Chondrocyte (in vitro differentiated cells): ENCODE data around the gene NDUFB10. TPM values are rescaled to one million over a fixed set of nuclear protein-coding genes. Genes with fewer than 3 reads are reported as not detected.
A peak's percentile ranks its signal among the peaks of the same experiment; 100 is the strongest.

Source experiments
- DNase-seq: peaks from one replicate; pipeline ENCODE4 v3.0.0; 2021; ENCODE audit warnings: mixed read lengths, low spot score
- H3K27ac Mint-ChIP-seq: one replicate; pipeline ENCODE4 v1.8.0; 2021; ENCODE audit warnings: mild to moderate bottlenecking, moderate library complexity, mixed read lengths; ENCODE audit not compliant: unreplicated experiment
- H3K27me3 Mint-ChIP-seq: 2 replicates; pipeline ENCODE4 v1.8.0; 2021; ENCODE audit warnings: low read depth, mixed read lengths
- H3K36me3 Mint-ChIP-seq: 2 replicates; pipeline ENCODE4 v1.8.0; 2021; ENCODE audit warnings: low read depth, mixed read lengths
- H3K4me1 Mint-ChIP-seq: 2 replicates; pipeline ENCODE4 v1.8.0; 2021; ENCODE audit warnings: low read depth, mild to moderate bottlenecking, mixed read lengths
- H3K4me3 Mint-ChIP-seq: one replicate; pipeline ENCODE4 v1.8.0; 2021; ENCODE audit warnings: mild to moderate bottlenecking, moderate library complexity, mixed read lengths; ENCODE audit not compliant: unreplicated experiment
- H3K9me3 Mint-ChIP-seq: 2 replicates; pipeline ENCODE4 v1.8.0; 2021; ENCODE audit warnings: low read depth, mixed read lengths
- CTCF ChIP-seq: fragments of 200-600 bp; sonication (generic); IDR thresholded peaks from 2 replicates; pipeline ENCODE4 v1.5.0; 2021; ENCODE audit warnings: antibody characterized with exemption, mild to moderate bottlenecking, moderate library complexity
- long read RNA-seq: library from polyadenylated mRNA; stranded (forward); transcript quantifications from one replicate; pipeline ENCODE4 v2.0.0, GENCODE V29; 2021
- total RNA-seq: library from RNA; stranded (reverse); gene quantifications from 3 replicates; pipeline ENCODE4 v1.2.1, GENCODE V29; 2021

The NDUFB10 gene
- 97.9 to 131 TPM (median 110 TPM) in 3 replicates for total RNA-seq
- long read RNA-seq, transcript NDUFB10-201 (4 exons, 705 nt): major isoform, 54 of 60 reads
- long read RNA-seq, partial matches to known transcripts: 2 of 60 reads
- long read RNA-seq, other reads (novel, unspliced or antisense): 1 of 60 reads

DNA sequence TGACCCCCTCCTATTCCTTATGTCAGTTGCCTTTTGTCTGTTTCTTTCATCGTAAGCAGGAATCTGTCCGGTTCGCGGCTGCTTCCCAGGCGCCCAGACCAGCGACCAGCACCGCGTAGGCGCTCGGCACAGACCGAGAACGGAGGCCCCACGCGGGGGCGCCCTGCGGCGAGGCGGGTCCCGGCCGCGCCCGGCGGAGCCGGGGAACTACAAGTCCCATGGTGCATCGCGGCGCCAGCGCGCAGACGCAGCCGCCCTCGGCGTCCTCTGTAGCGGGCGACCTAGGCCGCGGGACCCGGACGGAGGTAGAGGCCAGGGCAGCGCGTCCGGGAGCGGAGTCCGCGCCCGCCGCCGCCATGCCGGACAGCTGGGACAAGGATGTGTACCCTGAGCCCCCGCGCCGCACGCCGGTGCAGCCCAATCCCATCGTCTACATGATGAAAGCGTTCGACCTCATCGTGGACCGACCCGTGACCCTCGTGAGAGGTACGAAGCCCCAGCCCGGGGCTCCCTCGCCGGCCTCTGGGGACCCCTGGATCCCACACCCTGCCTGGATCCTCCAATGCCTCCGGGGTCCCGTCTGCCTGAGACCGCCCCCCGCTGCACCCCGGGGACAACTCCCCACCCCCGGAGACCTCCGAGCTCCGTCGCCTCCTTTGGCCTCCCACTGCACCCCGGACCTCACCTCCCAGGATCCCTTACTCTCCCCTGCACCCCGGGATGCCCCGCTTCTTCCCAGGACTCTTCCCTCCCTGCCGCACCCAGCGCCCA is at the start of gene NDUFB10:
TSS of gene NDUFB10 (plus strand) at position 270 of the 771 bp plus-strand sequence. CDS start at position 357, 87 bp downstream.
- Mint-ChIP-seq H3K36me3 (peaks cover 15% of the 10 kb centered on the region), H3K4me3 (peak within 1 kb of the TSS; percentile 97), H3K9me3 (no peaks in the 10 kb centered on the region), H3K27me3 (no peaks in the 10 kb centered on the region), H3K27ac (peak within 1 kb of the TSS; percentile 96), H3K4me1 (peaks cover 44% of the 10 kb centered on the region)
- peak; percentile 85 for DNase-seq
- peak; percentile 81 for TF ChIP-seq CTCF

DNA sequence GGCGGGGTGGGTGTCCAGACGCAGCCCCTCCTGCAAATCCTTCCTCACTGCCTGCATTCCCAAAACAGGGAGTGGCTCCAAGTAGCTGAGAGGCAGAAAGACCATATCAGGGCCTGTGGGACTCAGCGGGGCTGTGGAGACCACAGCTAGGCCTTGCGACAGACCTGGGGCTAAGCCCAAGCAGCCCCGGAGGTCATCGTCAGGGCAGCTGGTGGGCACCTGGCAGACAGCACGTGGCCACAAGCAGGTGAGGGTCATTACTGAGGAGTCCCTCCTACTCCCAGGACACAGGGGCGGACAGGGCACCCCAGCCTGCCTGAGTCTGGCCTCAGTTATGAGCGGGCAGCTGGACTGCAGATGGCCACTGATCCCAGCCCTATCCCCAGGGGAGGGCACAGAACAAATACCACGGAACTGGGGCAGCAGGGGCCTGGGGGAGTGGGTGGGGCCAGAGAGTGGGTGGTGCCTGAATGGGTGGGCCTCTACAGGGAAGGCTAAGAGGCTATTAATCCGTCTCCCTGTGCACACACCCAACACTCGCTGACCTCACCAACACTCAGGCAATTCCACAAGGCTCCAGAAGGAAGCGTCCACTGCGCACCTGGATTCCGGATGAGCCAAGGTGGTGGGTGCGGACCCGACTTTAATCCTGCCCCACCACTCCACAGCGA is 49.6 kb upstream of the NDUFB10 start:
- no peak overlapping the region for H3K27ac Mint-ChIP-seq
- no peaks in the 10 kb centered on the region for H3K9me3 Mint-ChIP-seq
- H3K4me1 Mint-ChIP-seq: peaks cover 8% of the 10 kb centered on the region
- no peak overlapping the region for H3K4me3 Mint-ChIP-seq
- no peak for TF ChIP-seq CTCF
- peaks cover 3% of the 10 kb centered on the region for H3K27me3 Mint-ChIP-seq
- no peak for DNase-seq
- no peaks in the 10 kb centered on the region for H3K36me3 Mint-ChIP-seq

GRCh38 chr16:1911467-1912214 is 47.7 kb upstream of the NDUFB10 start:
- TF ChIP-seq CTCF: no peak
- Mint-ChIP-seq H3K4me1 (peaks cover 3% of the 10 kb centered on the region), H3K9me3 (no peaks in the 10 kb centered on the region), H3K4me3 (no peak overlapping the region), H3K27me3 (peaks cover 13% of the 10 kb centered on the region), H3K36me3 (no peaks in the 10 kb centered on the region), H3K27ac (no peak overlapping the region)
- no peak for DNase-seq

- TF ChIP-seq CTCF: no peak
- H3K9me3 Mint-ChIP-seq: no peaks in the 10 kb centered on the region
- H3K4me3 Mint-ChIP-seq: no peak overlapping the region
- H3K27ac Mint-ChIP-seq: no peak overlapping the region
- no peaks in the 10 kb centered on the region for H3K36me3 Mint-ChIP-seq
- H3K27me3 Mint-ChIP-seq: peaks cover 18% of the 10 kb centered on the region
- DNase-seq: no peak
- H3K4me1 Mint-ChIP-seq: no peaks in the 10 kb centered on the region
Measured at GRCh38 chr16:1912215-1912543, 47.2 kb upstream of the NDUFB10 start.
